H9 (cell line): ENCODE results near the gene PNPLA6. TPM values are rescaled to one million over a fixed set of nuclear protein-coding genes. Genes with fewer than 3 reads are reported as not detected.

ENCODE experiments used
- DNase-seq: peaks from one replicate; pipeline ENCODE4 v3.0.0-alpha.2; 2017
- H2AFZ ChIP-seq: one replicate; pipeline ENCODE4 v1.6.1; 2013; ENCODE audit warnings: mild to moderate bottlenecking, low read length, control low read depth, moderate library complexity
- H2AK5ac ChIP-seq: 2 replicates; pipeline ENCODE4 v1.6.1; 2013; ENCODE audit warnings: low read length, control low read depth, mixed read lengths; ENCODE audit not compliant: insufficient read length
- H2BK120ac ChIP-seq: one replicate; pipeline ENCODE4 v1.6.1; 2013; ENCODE audit warnings: low read depth, mild to moderate bottlenecking, low read length, control low read depth, inconsistent platforms; ENCODE audit not compliant: poor library complexity, severe bottlenecking
- H2BK12ac ChIP-seq: 2 replicates; pipeline ENCODE4 v1.6.1; 2013; ENCODE audit warnings: low read length, control low read depth, mixed read lengths, low read depth; ENCODE audit not compliant: insufficient read length
- H2BK15ac ChIP-seq: 2 replicates; pipeline ENCODE4 v1.6.1; 2013; ENCODE audit warnings: low read depth, low read length, control low read depth
- H2BK20ac ChIP-seq: one replicate; pipeline ENCODE4 v1.6.1; 2013; ENCODE audit warnings: low read depth, mild to moderate bottlenecking, low read length, control low read depth, inconsistent platforms; ENCODE audit not compliant: poor library complexity, severe bottlenecking
- H2BK5ac ChIP-seq: 2 replicates; pipeline ENCODE4 v1.6.1; 2013; ENCODE audit warnings: low read length, control low read depth, mixed read lengths; ENCODE audit not compliant: insufficient read length
- H3K14ac ChIP-seq: 2 replicates; pipeline ENCODE4 v1.6.1; 2013; ENCODE audit warnings: low read length, control low read depth; ENCODE audit not compliant: insufficient read depth
- H3K18ac ChIP-seq: 2 replicates; pipeline ENCODE4 v1.6.1; 2013; ENCODE audit warnings: low read depth, mild to moderate bottlenecking, mixed read lengths, low read length, control low read depth; ENCODE audit not compliant: insufficient read length
- H3K23ac ChIP-seq: 2 replicates; pipeline ENCODE4 v1.6.1; 2013; ENCODE audit warnings: low read length, control low read depth, mixed read lengths, low read depth; ENCODE audit not compliant: insufficient read length
- H3K23me2 ChIP-seq: 2 replicates; pipeline ENCODE4 v1.6.1; 2013; ENCODE audit warnings: low read depth, mild to moderate bottlenecking, mixed read lengths, low read length, control low read depth; ENCODE audit not compliant: insufficient read length, poor library complexity, severe bottlenecking
- H3K27ac ChIP-seq: 2 replicates; pipeline ENCODE4 v1.5.1; 2013; ENCODE audit warnings: low read length, control low read depth, mixed read lengths, low read depth; ENCODE audit not compliant: insufficient read length
- H3K27me3 ChIP-seq: 2 replicates; pipeline ENCODE4 v1.6.1; 2013; ENCODE audit warnings: low read length, control low read depth, inconsistent platforms; ENCODE audit not compliant: insufficient read depth
- H3K4ac ChIP-seq: 2 replicates; pipeline ENCODE4 v1.6.1; 2013; ENCODE audit warnings: low read depth, mild to moderate bottlenecking, control low read depth, inconsistent platforms, low read length, moderate library complexity
- H3K4me1 ChIP-seq: 2 replicates; pipeline ENCODE4 v1.6.1; 2013; ENCODE audit warnings: low read length, control low read depth, inconsistent platforms; ENCODE audit not compliant: insufficient read depth
- H3K4me2 ChIP-seq: 2 replicates; pipeline ENCODE4 v1.6.1; 2013; ENCODE audit warnings: low read length, control low read depth, mixed read lengths; ENCODE audit not compliant: insufficient read length, insufficient read depth
- H3K56ac ChIP-seq: 2 replicates; pipeline ENCODE4 v1.6.1; 2013; ENCODE audit warnings: low read depth, mild to moderate bottlenecking, mixed read lengths, low read length, control low read depth; ENCODE audit not compliant: insufficient read length
- H3K79me1 ChIP-seq: 2 replicates; pipeline ENCODE4 v1.6.1; 2013; ENCODE audit warnings: low read depth, mild to moderate bottlenecking, moderate library complexity, low read length, control low read depth, inconsistent platforms; ENCODE audit not compliant: insufficient read depth, poor library complexity, severe bottlenecking
- H3K79me2 ChIP-seq: 2 replicates; pipeline ENCODE4 v1.6.1; 2013; ENCODE audit warnings: low read length, control low read depth, inconsistent platforms; ENCODE audit not compliant: insufficient read depth
- H3K9ac ChIP-seq: 2 replicates; pipeline ENCODE4 v1.6.1; 2013; ENCODE audit warnings: low read length, control low read depth, mixed read lengths; ENCODE audit not compliant: insufficient read length; ENCODE audit errors: extremely low read depth
- H3K9me3 ChIP-seq: one replicate; pipeline ENCODE4 v1.6.1; 2013; ENCODE audit warnings: low read depth, low read length, inconsistent platforms; ENCODE audit not compliant: control insufficient read depth
- H3T11ph ChIP-seq: one replicate; pipeline ENCODE4 v1.6.1; 2013; ENCODE audit warnings: mild to moderate bottlenecking, low read length, control low read depth, inconsistent platforms
- H4K20me1 ChIP-seq: one replicate; pipeline ENCODE4 v1.6.1; 2013; ENCODE audit not compliant: control insufficient read depth, insufficient read length, insufficient read depth
- H4K5ac ChIP-seq: 2 replicates; pipeline ENCODE4 v1.6.1; 2013; ENCODE audit warnings: low read depth, mild to moderate bottlenecking, mixed read lengths, low read length, control low read depth; ENCODE audit not compliant: insufficient read length
- H4K8ac ChIP-seq: replicated peaks from 2 replicates; pipeline ENCODE4 v1.6.1; 2013; ENCODE audit warnings: low read length, control low read depth, mixed read lengths, low read depth; ENCODE audit not compliant: insufficient read length
- H4K91ac ChIP-seq: 2 replicates; pipeline ENCODE4 v1.6.1; 2013; ENCODE audit warnings: low read depth, mild to moderate bottlenecking, moderate library complexity, mixed read lengths, low read length, control low read depth; ENCODE audit not compliant: insufficient read length
- H3K27ac Mint-ChIP-seq, 3 experiments: 2 replicates in 2 of 3; 3 replicates in 1 of 3; pipeline ENCODE4 v1.8.0; 2020 to 2021; ENCODE audit warnings: mixed read lengths in 3 of 3, mild to moderate bottlenecking in 1 of 3, moderate library complexity in 1 of 3
- H3K27me3 Mint-ChIP-seq: 2 replicates; pipeline ENCODE4 v1.8.0; 2021; ENCODE audit warnings: low read depth, mild to moderate bottlenecking, moderate library complexity, mixed read lengths
- H3K36me3 Mint-ChIP-seq, 3 experiments: 2 replicates in 2 of 3; 3 replicates in 1 of 3; pipeline ENCODE4 v1.8.0; 2020 to 2021; ENCODE audit warnings: low read depth in 3 of 3, mixed read lengths in 3 of 3; ENCODE audit not compliant: insufficient read depth in 1 of 3
- H3K4me1 Mint-ChIP-seq, 2 experiments: 2 replicates each; pipeline ENCODE4 v1.8.0; 2020; ENCODE audit warnings: mixed read lengths in 2 of 2
- H3K4me3 Mint-ChIP-seq, 2 experiments: 2 replicates in 1 of 2; 3 replicates in 1 of 2; pipeline ENCODE4 v1.8.0; 2020 to 2021; ENCODE audit warnings: mild to moderate bottlenecking in 2 of 2, mixed read lengths in 2 of 2, moderate library complexity in 1 of 2
- H3K9me3 Mint-ChIP-seq, 2 experiments: 2 replicates in 1 of 2; 3 replicates in 1 of 2; pipeline ENCODE4 v1.8.0; 2020; ENCODE audit warnings: mild to moderate bottlenecking in 2 of 2, mixed read lengths in 2 of 2, moderate library complexity in 1 of 2
- WGBS: extraction: QIAGEN DNeasy Blood & Tissue Kit; methylation state at CpG from one replicate; pipeline ENCODE4 v1.1.7; 2013; ENCODE audit warnings: missing lambda C conversion rate, low lambda C conversion rate, mixed read lengths; ENCODE audit not compliant: insufficient read length; ENCODE audit errors: extremely low coverage; 5-methylcytosine and 5-hydroxymethylcytosine counted together
- total RNA-seq: library from RNA; stranded (reverse); gene quantifications from 2 replicates; pipeline ENCODE4 v1.2.1, GENCODE V29; 2021
- TF ChIP-seq, protein P1 (sequence below): fragments of 200-600 bp; sonication (generic); conservative IDR thresholded peaks from 3 replicates; pipeline ENCODE4 v1.8.0; 2021; ENCODE audit warnings: antibody characterized with exemption, mild to moderate bottlenecking

PNPLA6 gene
- total RNA-seq, 1 experiment from 2014 or later: 130 TPM

DNA sequence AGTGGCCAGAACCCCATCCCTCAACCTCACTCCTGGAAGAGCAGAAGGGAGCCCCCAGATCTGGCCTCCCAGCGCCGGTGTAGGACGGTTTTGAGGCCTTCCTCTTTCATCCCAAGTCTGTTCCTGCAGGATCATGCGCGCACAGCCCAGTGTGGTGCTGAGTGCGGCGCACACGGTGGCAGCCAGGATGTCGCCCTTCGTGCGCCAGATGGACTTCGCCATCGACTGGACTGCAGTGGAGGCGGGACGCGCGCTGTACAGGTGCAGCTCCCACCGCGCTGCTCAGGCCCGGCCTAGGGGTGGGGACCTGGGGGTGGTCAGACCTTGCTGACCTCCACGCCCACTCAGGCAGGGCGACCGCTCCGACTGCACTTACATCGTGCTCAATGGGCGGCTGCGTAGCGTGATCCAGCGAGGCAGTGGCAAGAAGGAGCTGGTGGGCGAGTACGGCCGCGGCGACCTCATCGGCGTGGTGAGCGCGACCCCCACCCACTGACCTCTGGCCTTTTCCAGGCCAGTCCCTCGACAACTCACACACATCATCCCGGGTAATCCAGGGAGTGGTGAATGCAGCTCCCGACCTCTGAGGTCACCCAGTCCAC is 14.8 kb downstream of the PNPLA6 start:
- Histone ChIP-seq H2BK20ac (no peak overlapping the region), H4K5ac (no peak overlapping the region), H3K9ac (no peak overlapping the region), H4K91ac (no peak overlapping the region), H3K79me2 (no peaks in the 10 kb centered on the region), H3K27me3 (no peaks in the 10 kb centered on the region), H3K79me1 (no peaks in the 10 kb centered on the region), H3K9me3 (no peaks in the 10 kb centered on the region), H3K56ac (no peak overlapping the region), H2BK12ac (no peak overlapping the region), H3K4me2 (peak overlapping the region; percentile 45), H2AK5ac (no peak overlapping the region), H3K14ac (no peak overlapping the region), H3K27ac (no peak overlapping the region), H4K8ac (no peak overlapping the region), H2BK120ac (no peak overlapping the region), H2AFZ (no peak overlapping the region), H3K18ac (no peak overlapping the region), H3T11ph (no peak overlapping the region), H2BK5ac (no peak overlapping the region), H3K23me2 (no peaks in the 10 kb centered on the region), H2BK15ac (no peak overlapping the region), H4K20me1 (no peaks in the 10 kb centered on the region), H3K23ac (no peak overlapping the region), H3K4ac (no peak overlapping the region), H3K4me1 (no peaks in the 10 kb centered on the region)
- no peak for DNase-seq
- H3K9me3 Mint-ChIP-seq: no peaks in the 10 kb centered on the region; a peak in 1 of 5 replicates
- no CpG with 5 or more reads among the region's 41 CpGs for WGBS
- peaks cover 7 to 8% of the 10 kb centered on the region in 2 experiments; a peak in 3 of 4 replicates for H3K4me1 Mint-ChIP-seq
- peaks cover 5 to 35% (median 15%) of the 10 kb centered on the region in 3 experiments; a peak in 5 of 7 replicates for H3K36me3 Mint-ChIP-seq
- peak overlapping the region; percentile 59 to 78 for H3K4me3 Mint-ChIP-seq
- H3K27ac Mint-ChIP-seq: peak overlapping the region in 1 of 3 experiments; percentile 96; a peak in 1 of 7 replicates
- H3K27me3 Mint-ChIP-seq: no peaks in the 10 kb centered on the region
- TF ChIP-seq, protein P1, sequence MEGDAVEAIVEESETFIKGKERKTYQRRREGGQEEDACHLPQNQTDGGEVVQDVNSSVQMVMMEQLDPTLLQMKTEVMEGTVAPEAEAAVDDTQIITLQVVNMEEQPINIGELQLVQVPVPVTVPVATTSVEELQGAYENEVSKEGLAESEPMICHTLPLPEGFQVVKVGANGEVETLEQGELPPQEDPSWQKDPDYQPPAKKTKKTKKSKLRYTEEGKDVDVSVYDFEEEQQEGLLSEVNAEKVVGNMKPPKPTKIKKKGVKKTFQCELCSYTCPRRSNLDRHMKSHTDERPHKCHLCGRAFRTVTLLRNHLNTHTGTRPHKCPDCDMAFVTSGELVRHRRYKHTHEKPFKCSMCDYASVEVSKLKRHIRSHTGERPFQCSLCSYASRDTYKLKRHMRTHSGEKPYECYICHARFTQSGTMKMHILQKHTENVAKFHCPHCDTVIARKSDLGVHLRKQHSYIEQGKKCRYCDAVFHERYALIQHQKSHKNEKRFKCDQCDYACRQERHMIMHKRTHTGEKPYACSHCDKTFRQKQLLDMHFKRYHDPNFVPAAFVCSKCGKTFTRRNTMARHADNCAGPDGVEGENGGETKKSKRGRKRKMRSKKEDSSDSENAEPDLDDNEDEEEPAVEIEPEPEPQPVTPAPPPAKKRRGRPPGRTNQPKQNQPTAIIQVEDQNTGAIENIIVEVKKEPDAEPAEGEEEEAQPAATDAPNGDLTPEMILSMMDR: no peak
